Breast epithelium (tissue), 3 donors: ENCODE measurements around the gene LGR4.

ENCODE experiments used
- POLR2A ChIP-seq: fragments of 450-650 bp; IDR thresholded peaks from one replicate; pipeline ENCODE4 v1.6.1; 2016; ENCODE audit warnings: antibody characterized with exemption, mild to moderate bottlenecking, moderate library complexity
- TF ChIP-seq, protein P1 (sequence below), 3 donors: fragments of 450-650 bp; IDR thresholded peaks; one replicate each; pipeline ENCODE4 v1.5.1; 2016 to 2017; ENCODE audit warnings: antibody characterized with exemption in 3 of 3, mild to moderate bottlenecking in 3 of 3, moderate library complexity in 3 of 3

DNA sequence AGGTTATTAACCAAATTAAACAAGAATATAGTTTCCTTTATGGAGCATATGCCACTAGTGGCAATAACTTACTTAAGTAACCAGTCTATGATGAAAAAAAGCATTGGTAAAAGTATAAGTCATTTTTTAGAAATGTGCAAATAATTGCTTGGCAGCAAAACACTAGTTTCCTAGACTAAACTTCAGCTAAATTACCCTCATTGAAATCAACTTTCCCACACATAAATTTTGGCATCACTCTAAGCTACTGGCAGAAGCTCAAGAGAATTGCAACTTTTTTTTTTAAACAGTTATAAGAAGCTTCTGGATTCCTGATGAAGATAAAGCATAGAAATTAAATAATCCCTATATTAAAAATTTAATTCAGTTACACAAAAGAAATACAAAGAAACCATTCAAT is 122.1 kb downstream of the LGR4 start:
- TF ChIP-seq, protein P1, sequence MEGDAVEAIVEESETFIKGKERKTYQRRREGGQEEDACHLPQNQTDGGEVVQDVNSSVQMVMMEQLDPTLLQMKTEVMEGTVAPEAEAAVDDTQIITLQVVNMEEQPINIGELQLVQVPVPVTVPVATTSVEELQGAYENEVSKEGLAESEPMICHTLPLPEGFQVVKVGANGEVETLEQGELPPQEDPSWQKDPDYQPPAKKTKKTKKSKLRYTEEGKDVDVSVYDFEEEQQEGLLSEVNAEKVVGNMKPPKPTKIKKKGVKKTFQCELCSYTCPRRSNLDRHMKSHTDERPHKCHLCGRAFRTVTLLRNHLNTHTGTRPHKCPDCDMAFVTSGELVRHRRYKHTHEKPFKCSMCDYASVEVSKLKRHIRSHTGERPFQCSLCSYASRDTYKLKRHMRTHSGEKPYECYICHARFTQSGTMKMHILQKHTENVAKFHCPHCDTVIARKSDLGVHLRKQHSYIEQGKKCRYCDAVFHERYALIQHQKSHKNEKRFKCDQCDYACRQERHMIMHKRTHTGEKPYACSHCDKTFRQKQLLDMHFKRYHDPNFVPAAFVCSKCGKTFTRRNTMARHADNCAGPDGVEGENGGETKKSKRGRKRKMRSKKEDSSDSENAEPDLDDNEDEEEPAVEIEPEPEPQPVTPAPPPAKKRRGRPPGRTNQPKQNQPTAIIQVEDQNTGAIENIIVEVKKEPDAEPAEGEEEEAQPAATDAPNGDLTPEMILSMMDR (IDR thresholded peaks at IDR 0.05) = no peak
- no peak for TF ChIP-seq POLR2A
